Right lobe of liver (tissue), 6 donors: Measurements from ENCODE around the gene KLHL41. TPM values are rescaled to one million over a fixed set of nuclear protein-coding genes. Genes with fewer than 3 reads are reported as not detected.
A peak's percentile ranks its signal among the peaks of the same experiment; 100 is the strongest.

Experiments
- ATAC-seq, 4 donors: fragments of 200-7000 bp; cut with Tn5 transposase; one replicate each; pipeline ENCODE4 v1.9.1; 2020; ENCODE audit warnings: mild to moderate bottlenecking in 4 of 4, moderate library complexity in 4 of 4
- DNase-seq, 3 donors: peaks; one replicate each; pipeline ENCODE4 v3.0.0-alpha.2; 2020
- H3K27ac ChIP-seq, 3 donors: fragments of 200-600 bp; one replicate each; pipeline ENCODE4 v1.8.0; 2022
- H3K27me3 ChIP-seq, 2 donors: fragments of 200-600 bp; one replicate each; pipeline ENCODE4 v1.8.0; 2022
- H3K36me3 ChIP-seq, 4 donors: fragments of 200-600 bp; sonication (generic) in 1 of 4; one replicate each; pipeline versions ENCODE4 v1.5.1 to v1.8.0; 2017 to 2022; ENCODE audit warnings: control low read depth in 1 of 4
- H3K4me1 ChIP-seq, 4 donors: fragments of 200-600 bp; sonication (generic) in 1 of 4; one replicate each; pipeline versions ENCODE4 v1.5.1 to v1.8.0; 2017 to 2022; ENCODE audit warnings: control low read depth in 1 of 4
- H3K4me3 ChIP-seq, 3 donors: fragments of 200-600 bp; one replicate each; pipeline ENCODE4 v1.8.0; 2022
- H3K9me3 ChIP-seq, 4 donors: fragments of 200-600 bp; sonication (generic) in 1 of 4; one replicate each; pipeline versions ENCODE4 v1.5.1 to v1.8.0; 2017 to 2022; ENCODE audit warnings: control low read depth in 1 of 4
- POLR2A ChIP-seq: fragments of 450-650 bp; IDR thresholded peaks from one replicate; pipeline ENCODE4 v1.6.1; 2017; ENCODE audit warnings: antibody characterized with exemption, mild to moderate bottlenecking
- WGBS: methylation state at CpG from one replicate; pipeline ENCODE4 v1.1.6; 2018; ENCODE audit warnings: low coverage, low lambda C conversion rate; ENCODE audit not compliant: insufficient coverage; ENCODE audit errors: missing lambda C conversion rate; 5-methylcytosine and 5-hydroxymethylcytosine counted together
- intact Hi-C, 2 donors: fragments of 100-400 bp; cut with DNase I; formaldehyde crosslinking; loops; one replicate each; pipeline versions ENCODE4 v1.11.2 to v1.14.1; 2022
- total RNA-seq, 6 experiments: library from RNA; depleted of rRNA in 2 of 6; stranded (reverse); fragments of >200 nt in 2 of 6; fragmentation: NEBNext Ultra II Directional in 3 of 6; extraction: Animal tissue kit (Norgen Biotek cat#: 25700) in 3 of 6; gene quantifications; one replicate each; pipeline versions ENCODE4 v1.1.0 to v1.2.4, GENCODE V29; 2016 to 2023
- TF ChIP-seq, protein P1 (sequence below), 4 donors: fragments of 200-600 bp in 3 of 4; fragments of 450-650 bp in 1 of 4; IDR thresholded peaks; one replicate each; pipeline versions ENCODE4 v1.5.1 to v1.8.0; 2016 to 2022; ENCODE audit warnings: antibody characterized with exemption in 4 of 4, mild to moderate bottlenecking in 2 of 4
- donor health status: DM: no; HTN: yes; CAD: no.
- donor health status: DM: no; HTN: no; CAD: no.
- donor health status: DM: no; HTN: no; CAD: no.
- donor health status: DM: no; HTN: yes; CAD: no.
- donor health status: DM: no; HTN: yes; CAD: no.

Gene KLHL41
- total RNA-seq, 6 experiments from 2014 or later, result 0.22 to 3.7 (median 0.30) TPM

GRCh38 chr2:169485650-169486138 lies 23.8 kb upstream of the KLHL41 start:
- DNase-seq (no peak), ATAC-seq (no peak)
- TF ChIP-seq, protein P1, sequence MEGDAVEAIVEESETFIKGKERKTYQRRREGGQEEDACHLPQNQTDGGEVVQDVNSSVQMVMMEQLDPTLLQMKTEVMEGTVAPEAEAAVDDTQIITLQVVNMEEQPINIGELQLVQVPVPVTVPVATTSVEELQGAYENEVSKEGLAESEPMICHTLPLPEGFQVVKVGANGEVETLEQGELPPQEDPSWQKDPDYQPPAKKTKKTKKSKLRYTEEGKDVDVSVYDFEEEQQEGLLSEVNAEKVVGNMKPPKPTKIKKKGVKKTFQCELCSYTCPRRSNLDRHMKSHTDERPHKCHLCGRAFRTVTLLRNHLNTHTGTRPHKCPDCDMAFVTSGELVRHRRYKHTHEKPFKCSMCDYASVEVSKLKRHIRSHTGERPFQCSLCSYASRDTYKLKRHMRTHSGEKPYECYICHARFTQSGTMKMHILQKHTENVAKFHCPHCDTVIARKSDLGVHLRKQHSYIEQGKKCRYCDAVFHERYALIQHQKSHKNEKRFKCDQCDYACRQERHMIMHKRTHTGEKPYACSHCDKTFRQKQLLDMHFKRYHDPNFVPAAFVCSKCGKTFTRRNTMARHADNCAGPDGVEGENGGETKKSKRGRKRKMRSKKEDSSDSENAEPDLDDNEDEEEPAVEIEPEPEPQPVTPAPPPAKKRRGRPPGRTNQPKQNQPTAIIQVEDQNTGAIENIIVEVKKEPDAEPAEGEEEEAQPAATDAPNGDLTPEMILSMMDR (IDR thresholded peaks at IDR 0.05), result no peak
- TF ChIP-seq POLR2A, result no peak
- WGBS, result 100% methylated on average over 1 of the region's 1 CpG
- Histone ChIP-seq H3K27ac (no peak overlapping the region), H3K4me3 (no peak overlapping the region), H3K9me3 (no peaks in the 10 kb centered on the region), H3K4me1 (no peaks in the 10 kb centered on the region), H3K36me3 (peaks cover 0 to 7% (median 0%) of the 10 kb centered on the region in 4 donors), H3K27me3 (no peaks in the 10 kb centered on the region)
- intact Hi-C loops, result no loop called here

GRCh38 chr2:169486487-169486886 lies 23.0 kb upstream of the KLHL41 start:
- DNase-seq (no peak), ATAC-seq (no peak)
- peaks cover 0 to 7% (median 0%) of the 10 kb centered on the region in 4 donors for H3K36me3 ChIP-seq
- no peak overlapping the region for H3K27ac ChIP-seq
- H3K9me3 ChIP-seq, result no peaks in the 10 kb centered on the region
- no peak overlapping the region for H3K4me3 ChIP-seq
- H3K27me3 ChIP-seq, result no peaks in the 10 kb centered on the region
- TF ChIP-seq, protein P1 (IDR thresholded peaks at IDR 0.05), result no peak
- TF ChIP-seq POLR2A, result no peak
- no peaks in the 10 kb centered on the region for H3K4me1 ChIP-seq
- intact Hi-C loops, result no loop called here

- H3K4me1 ChIP-seq, result peaks cover 0 to 8% (median 0%) of the 10 kb centered on the region in 4 donors
- no peak overlapping the region for H3K4me3 ChIP-seq
- TF ChIP-seq, protein P1 (IDR thresholded peaks at IDR 0.05), result no peak
- no peak for TF ChIP-seq POLR2A
- H3K9me3 ChIP-seq, result no peaks in the 10 kb centered on the region
- no peak overlapping the region for H3K27ac ChIP-seq
- H3K36me3 ChIP-seq, result no peaks in the 10 kb centered on the region
- ATAC-seq (no peak), DNase-seq (no peak)
- H3K27me3 ChIP-seq, result no peaks in the 10 kb centered on the region
- intact Hi-C loops, result no loop called here
These were observed 18.7 kb upstream of the KLHL41 start for GRCh38 chr2:169490834-169491233.

DNA sequence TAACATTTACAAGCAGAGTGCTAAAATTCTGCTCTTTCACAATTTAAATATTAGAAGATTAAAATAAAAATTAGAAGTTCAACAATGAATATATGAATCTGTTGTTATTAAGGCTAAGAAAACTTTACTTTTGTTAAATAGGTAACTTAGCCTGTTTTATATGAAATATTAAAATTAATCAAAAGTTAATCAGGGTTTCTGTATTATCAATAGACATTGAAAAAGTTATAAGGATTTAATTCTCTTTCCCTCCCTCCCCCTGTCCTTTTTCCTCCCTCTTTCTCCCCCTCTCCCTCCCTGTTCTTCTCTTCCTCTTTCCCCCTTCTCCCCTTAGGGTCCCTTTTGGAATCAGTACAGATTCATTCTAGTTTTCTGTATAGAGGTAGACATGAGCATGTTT lies 18.1 kb upstream of the KLHL41 start:
- Histone ChIP-seq H3K36me3 (no peaks in the 10 kb centered on the region), H3K4me1 (peaks cover 0 to 8% (median 0%) of the 10 kb centered on the region in 4 donors), H3K27ac (no peak overlapping the region), H3K27me3 (no peaks in the 10 kb centered on the region), H3K9me3 (no peaks in the 10 kb centered on the region), H3K4me3 (no peak overlapping the region)
- intact Hi-C loops, result no loop called here
- ATAC-seq (no peak), DNase-seq (no peak)
- TF ChIP-seq, protein P1 (IDR thresholded peaks at IDR 0.05), result no peak
- TF ChIP-seq POLR2A, result no peak

DNA sequence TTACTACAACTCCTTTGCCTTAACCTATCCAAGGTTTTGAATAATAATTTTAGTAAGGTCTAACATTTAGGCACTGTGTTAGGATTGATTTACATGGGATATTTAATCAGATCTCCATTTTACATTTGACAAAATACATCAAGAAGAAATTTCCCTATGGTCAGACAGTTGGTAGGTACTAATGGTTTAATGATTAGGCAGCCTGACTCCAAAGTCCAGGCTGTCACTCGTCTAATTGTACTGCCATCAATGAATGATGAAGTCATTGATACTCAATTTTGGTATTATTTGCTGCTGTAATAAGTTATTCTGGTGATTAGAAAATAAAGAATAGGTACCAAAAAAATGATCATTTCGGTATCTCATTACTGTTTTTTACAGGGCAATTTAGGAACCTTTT lies 16.1 kb upstream of the KLHL41 start:
- Histone ChIP-seq H3K4me1 (peaks cover 0 to 8% (median 0%) of the 10 kb centered on the region in 4 donors), H3K36me3 (no peaks in the 10 kb centered on the region), H3K9me3 (no peaks in the 10 kb centered on the region), H3K4me3 (no peak overlapping the region), H3K27me3 (no peaks in the 10 kb centered on the region), H3K27ac (peak overlapping the region in 1 of 3 donors; percentile 3)
- no peak for DNase-seq
- intact Hi-C loops, result no loop called here
- peak; percentile 49 to 90 (median 75) for ATAC-seq
- 42% methylated on average over 2 of the region's 2 CpGs for WGBS
- TF ChIP-seq, protein P1 (IDR thresholded peaks at IDR 0.05), result no peak
- TF ChIP-seq POLR2A, result no peak
